T47D (cell line): ENCODE data around the gene MBD3.
A peak's percentile ranks its signal among the peaks of the same experiment; 100 is the strongest.

ENCODE experiments used
- DNase-seq, 2 experiments: peaks; one replicate each; pipeline versions ENCODE4 v3.0.0 to v3.0.0-alpha.2; 2011 to 2012; ENCODE audit warnings: low read depth in 1 of 2, low spot score in 1 of 2
- JUND ChIP-seq: IDR thresholded peaks from 2 replicates; pipeline ENCODE4 v1.6.1; 2012; ENCODE audit warnings: low read depth
- in situ Hi-C: cut with HindIII; loops from 2 replicates; pipeline ENCODE4 v1.10.0; 2016; ENCODE audit warnings: low sequenced_read_pairs, low pct_unique_long_range_greater_than_20kb

Gene MBD3

DNA sequence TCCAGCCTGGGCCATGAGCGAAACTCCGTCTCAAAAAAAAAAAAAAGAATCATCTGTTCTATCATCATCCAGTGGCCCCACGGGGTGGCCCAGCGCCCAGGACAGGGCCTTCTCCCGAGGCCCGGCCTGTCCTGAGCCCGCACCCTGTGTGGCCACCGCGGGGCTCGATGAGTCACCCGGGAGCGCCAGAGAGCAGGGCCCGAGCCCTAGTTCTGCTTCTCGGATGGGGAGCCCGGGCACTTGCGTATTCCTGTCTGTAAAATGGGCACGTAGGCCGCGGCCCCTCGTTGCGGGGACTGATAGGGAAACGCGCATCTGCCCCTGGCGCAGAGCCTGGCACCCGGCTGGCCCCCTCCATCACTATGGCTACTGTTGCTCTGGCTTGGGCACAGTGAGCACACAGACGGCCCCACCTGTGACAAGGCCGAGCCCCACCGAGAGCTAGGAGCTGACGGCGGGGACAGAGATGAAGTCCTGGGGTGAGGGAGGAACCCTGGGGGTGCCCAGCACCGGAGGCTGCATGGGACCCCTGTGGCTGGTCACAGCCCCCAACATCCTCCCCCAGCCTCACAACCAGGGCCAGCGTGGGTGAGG lies 33.8 kb upstream of the MBD3 start:
- in situ Hi-C loops: no loop called here
- no peak for DNase-seq
- no peak for TF ChIP-seq JUND

DNA sequence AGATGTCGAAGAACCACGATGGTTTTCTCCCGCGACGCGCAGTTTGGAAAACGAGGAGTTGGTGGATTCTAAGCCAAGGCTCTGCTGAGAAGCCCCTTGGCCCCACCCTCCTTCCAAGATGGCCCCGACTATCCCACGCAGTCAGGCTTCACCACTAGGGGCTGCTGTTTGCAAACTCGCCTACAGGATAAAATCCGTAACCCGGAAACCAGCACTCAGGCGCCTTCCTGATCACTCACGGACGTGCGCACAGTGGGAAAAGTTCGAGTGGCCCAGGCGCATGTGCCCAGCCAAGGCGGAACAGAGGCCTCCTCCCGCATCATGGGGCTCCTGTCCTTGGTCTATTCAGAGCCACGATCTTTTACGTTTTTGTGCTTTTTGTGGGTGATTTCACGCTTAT lies 31.8 kb upstream of the MBD3 start:
- TF ChIP-seq JUND: no peak
- peak; percentile 38 to 39 for DNase-seq
- in situ Hi-C loops: no loop called here

DNA sequence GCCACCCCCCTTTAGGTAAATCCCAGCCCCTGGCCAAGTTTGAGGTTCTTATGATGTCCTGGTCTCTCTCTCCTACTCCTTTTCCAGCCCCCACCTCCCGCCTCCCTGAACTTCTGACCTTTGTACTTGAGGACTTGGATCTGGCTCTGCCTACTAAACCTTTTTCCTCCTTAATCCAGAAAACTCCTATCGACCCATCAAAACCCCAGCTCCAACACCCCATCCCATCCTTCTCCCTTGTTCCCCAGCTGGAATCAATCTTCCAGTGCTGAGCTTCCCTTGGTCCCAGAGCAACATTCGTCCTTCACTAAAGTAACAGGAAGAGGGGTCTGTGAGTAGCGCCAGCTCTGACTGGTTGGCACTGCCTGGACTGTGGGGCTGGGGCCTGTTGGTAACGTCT lies 29.9 kb upstream of the MBD3 start:
- DNase-seq: no peak

DNA sequence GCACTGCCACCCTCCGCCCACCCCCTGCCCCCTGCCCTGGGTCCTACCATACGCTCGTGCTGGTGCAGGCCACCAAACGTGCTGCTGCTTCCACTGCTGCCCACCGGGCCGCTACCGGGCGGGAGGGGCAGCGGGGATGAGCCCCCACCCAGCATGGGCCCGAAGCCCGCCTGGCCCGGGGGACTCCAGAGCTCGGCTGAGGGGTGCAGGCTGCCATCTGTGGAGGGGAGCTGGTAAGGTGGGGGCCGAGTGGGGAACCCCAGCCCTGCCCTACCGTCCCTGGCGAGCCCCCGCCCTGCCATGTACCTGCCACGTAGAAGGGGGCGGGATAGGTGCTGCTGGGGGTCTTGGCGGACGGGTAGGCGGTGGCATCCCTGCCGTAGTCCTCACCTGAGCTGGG lies 29.3 kb upstream of the MBD3 start:
- in situ Hi-C loops: no loop called here
- DNase-seq: no peak
- TF ChIP-seq JUND: no peak

More for the DNA sequence above, 29.9 kb upstream of the MBD3 start:
- in situ Hi-C loops: no loop called here
- TF ChIP-seq JUND: no peak

DNA sequence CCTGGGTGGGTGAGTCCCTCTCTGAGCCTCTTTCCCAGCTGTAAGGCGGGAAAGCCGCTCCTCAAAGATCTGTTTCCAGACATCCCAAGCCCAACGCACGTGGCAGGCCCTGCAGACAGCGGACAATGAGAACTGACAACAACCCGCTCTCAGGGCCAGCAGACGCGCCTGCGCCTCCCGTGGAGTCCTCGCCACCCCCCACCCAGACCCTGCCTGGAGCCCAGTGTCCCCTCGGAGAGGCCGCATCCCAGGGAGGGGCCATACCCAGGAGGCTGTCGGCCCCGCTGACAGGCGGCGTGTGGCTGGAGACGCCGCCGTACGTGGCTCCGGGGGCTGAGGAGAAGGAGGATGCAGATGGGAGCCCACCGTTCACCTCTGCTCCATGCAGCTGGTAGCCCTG lies 28.9 kb upstream of the MBD3 start:
- in situ Hi-C loops: no loop called here
- no peak for TF ChIP-seq JUND
- no peak for DNase-seq

DNA sequence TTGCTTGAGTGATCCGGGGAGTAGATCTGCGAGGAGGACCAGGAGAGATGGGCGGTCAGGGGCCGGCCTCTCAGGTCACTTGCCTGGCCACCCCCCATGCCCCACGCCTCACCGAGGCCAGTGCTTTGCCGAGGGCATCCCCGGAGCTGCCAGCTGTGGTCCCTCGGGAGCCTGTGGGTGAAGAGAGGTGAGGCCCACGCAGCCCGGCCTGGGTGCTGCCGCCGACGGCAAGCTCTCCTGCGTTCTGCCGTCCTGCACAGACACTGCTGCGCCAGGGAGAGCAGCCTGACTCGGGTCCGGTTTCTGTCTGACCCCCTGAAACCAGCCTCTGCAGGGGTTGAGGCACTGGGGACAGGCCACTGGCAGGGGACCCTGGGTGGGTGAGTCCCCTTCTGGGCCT lies 28.4 kb upstream of the MBD3 start:
- in situ Hi-C loops: no loop called here
- no peak for TF ChIP-seq JUND

DNA sequence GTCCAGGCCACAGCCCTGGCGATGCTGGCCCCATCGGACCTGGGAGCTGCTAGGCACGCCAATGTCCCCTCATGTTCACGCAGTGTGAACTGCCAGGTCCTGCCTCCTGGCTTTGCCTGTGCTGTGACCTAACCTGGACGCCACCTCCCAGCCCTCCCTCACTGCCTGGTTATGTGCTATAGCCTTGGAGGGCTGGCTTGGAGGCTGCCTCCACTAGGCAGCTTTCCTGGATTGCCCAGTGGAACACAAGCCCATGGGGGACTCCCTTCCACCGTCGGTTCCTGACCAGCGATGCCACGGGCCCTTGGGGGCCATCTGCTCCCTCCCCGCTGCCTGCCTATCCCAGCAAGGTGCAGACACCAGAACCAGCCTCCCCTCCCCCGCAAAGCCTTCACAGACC lies 27.8 kb upstream of the MBD3 start:
- DNase-seq: no peak
- TF ChIP-seq JUND: no peak
- in situ Hi-C loops: no loop called here

More for the DNA sequence above, 28.4 kb upstream of the MBD3 start:
- no peak for DNase-seq

DNA sequence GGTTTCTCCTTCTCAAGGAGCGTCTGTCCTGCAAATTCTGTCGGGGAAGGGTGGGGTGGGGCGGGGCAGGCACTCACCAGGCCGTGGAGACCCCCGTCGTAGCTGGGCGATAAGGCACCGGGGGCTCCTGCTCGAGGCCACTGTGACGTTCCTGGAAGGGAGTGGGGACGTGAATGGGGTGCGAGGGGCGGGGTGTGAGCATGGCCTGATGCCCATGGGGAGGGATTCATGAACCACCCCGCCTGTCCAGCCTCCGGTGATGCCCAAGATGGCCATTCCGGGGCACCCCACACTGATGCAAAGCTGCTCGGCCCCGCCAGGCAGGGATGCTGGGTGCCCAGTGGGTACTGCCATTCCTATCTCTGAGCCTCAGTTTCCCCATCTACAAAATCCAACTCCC lies 27.0 kb upstream of the MBD3 start:
- no peak for DNase-seq
- in situ Hi-C loops: no loop called here
- no peak for TF ChIP-seq JUND

DNA sequence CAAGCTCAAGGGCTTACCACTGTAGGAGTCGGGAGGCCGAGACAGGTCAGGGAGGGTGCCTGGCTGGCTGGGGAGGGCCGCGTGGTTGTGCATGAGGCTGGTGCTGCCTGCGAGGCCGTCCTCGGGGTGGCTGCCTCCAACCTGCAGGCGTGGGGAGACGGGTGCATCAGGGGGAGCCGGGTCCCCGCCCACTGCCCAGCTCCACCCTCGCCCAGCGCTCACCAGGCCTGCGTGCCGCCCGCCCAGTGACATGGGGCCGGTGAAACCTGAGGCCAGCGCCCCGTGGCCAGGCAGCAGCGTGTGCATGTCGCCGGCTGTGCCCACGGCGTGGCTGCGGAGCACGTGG lies 26.4 kb upstream of the MBD3 start:
- no peak for TF ChIP-seq JUND
- DNase-seq: no peak
- in situ Hi-C loops: no loop called here

DNA sequence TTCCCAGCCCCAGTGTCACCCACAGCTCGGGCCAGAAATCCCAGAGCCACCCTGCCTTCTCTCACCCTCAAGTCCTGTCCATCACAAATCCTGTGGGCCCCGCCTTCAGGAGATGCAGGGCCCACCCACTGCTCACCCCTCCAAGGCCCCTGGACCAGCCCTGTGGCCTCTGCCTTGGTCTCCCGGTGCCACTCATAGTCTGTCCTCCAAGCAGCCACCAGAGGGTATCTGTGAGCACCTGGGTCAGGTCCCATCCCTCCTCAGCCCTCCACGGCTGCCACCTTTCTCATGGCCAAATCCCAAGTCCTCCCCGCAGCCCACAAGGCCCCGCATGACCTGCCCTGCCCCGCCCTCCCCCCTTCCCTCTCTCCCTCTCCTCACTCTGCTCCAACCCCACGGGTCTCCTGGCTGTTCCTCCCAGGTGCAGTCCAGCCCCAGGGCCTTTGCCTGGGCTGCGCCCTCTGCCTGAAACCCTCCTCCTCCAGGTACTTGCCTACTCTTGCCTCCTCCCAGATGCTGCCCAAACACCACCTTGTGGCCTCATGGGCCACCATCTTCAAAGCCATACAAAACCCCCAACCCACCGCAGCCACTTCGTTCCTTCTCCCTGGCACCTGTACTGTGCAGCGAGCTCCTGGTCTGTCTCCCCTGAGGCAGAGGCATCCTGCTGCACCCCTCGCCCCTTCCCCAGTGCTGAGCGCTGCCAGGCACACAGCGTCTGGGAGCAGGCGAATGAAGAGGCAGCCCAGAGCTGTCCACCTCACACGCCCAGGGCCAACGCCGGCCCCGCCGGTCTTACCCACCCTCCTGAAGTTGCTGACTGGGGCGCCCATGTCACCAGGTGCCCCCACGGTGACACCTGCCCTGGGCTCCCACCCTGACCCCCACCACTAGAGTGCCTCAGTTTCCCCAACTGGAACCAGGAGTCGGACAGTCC lies 25.8 kb upstream of the MBD3 start:
- no peak for TF ChIP-seq JUND
- peak; percentile 50 to 74 for DNase-seq
- in situ Hi-C loops: no loop called here

DNA sequence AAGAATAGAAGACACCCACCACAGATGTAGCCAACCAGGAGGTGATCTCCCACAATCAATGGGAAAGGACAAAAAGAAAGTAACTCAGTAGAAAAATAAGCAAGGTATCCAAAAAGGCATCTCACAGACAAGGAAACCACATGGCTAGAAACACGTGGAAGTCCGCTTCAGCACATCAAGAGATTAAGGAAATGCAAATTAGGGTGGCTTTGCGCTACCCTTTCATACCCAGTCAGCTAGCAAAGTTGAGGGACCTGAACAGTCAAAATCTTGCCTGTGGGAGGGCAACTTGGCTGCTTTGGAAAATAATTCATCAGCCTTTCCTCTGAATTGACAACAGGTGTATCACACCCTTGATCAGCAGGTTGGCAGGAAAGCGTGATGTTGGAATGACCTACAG lies 24.2 kb upstream of the MBD3 start:
- no peak for TF ChIP-seq JUND
- in situ Hi-C loops: no loop called here
- no peak for DNase-seq

DNA sequence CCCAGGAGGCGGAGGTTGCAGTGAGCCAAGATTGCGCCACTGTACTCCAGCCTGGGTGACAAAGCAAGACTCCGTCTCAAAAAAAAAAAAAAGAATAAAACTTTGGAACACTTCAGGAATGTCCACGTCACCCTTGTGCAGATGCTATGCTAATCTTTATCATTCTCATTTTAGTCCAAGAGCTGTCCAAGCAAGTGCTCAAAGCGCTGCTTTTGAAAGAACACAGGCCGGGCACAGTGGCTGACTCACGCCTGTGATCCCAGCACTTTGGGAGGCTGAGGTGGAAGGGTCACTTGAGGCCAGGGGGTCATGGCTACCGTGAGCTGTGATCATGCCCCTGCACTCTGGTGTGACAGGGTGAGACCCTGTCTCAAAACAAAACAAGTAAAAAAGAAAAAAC lies 23.7 kb upstream of the MBD3 start:
- no peak for DNase-seq
- TF ChIP-seq JUND: no peak
- in situ Hi-C loops: no loop called here

DNA sequence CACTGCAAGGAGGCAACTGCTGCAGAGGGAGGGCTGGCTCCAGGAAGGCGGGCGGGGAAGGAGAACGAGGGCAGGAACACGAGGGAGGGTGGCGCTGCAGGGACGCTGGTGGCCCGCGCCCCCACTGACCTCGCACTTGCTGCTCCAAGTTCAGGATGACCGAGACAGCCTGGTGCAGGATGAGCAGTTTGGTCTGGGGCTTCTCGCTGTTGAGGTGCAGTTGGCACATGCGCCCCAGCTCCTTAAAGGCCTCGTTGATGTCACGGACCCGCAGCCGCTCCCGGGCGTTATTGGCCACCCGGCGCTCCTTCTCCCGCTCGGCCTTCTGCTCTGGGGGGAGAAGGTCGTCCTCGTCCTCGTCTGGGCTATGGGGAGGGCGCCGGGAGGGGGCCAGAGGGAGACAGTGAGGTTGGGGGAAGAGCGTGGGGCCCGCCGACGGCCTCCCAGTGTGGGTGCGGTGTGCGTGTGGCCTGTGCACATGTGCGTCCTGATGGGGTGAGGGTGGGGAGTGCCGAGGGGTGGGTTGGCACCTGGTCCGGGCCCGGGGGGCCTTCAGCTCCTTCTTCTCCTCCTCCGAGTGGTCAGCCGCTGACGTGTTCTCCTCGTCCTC lies 22.6 kb upstream of the MBD3 start:
- in situ Hi-C loops: no loop called here

More for the DNA sequence above, 22.6 kb upstream of the MBD3 start:
- TF ChIP-seq JUND: no peak
- no peak for DNase-seq
